ENCODE data around the gene RASSF5. TPM values are rescaled to one million over a fixed set of nuclear protein-coding genes. Genes with fewer than 3 reads are reported as not detected.

Gene RASSF5
- total and polyA plus RNA-seq, 9 of the 15 experiments (the other 6 are each of a cell fraction or from before 2014, with no cell fraction given): 6.1 to 41.0 (median 25.2) TPM

DNA sequence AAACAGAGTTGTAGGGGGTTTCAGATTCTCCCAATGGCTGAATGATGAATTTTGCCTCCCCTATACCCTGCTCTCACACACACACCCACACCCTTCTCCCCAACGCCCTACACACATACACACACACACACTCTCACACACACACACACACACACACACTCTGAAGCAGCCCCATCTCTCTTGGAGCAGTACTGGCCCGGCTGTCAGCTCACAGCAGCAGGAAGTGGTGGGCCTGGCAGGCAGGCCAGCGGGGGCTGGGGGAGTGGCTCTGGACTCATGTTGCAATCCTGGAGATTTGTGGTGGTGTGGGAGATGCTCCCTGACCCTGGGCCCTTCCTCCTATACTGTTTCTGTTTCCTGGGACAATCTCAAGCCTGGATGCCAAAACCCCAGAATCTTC, 34.9 kb upstream of the RASSF5 start (continued):
- no peak for TF ChIP-seq ZBTB40 (IDR thresholded peaks at IDR 0.05)
- TF ChIP-seq ZBTB40 (CRISPR knock-in tag; IDR thresholded peaks at IDR 0.05): no peak
- TF ChIP-seq MBD2 (IDR thresholded peaks at IDR 0.05; ENCODE audit: borderline replicate concordance, low read depth): no peak
- TF ChIP-seq ZNF316 (IDR thresholded peaks at IDR 0.05): no peak
- TF ChIP-seq CBFA2T3 (IDR thresholded peaks at IDR 0.05): no peak
- no peak for TF ChIP-seq PBX2 (CRISPR knock-in tag; IDR thresholded peaks at IDR 0.05; ENCODE audit: low read depth)
- no peak for TF ChIP-seq PBX2 (tag; conservative IDR thresholded peaks at IDR 0.05; ENCODE audit: low read depth)
- TF ChIP-seq ZBTB8A (IDR thresholded peaks at IDR 0.05; ENCODE audit: partially characterized antibody): no peak
- no peak for TF ChIP-seq ZNF253 (CRISPR knock-in tag; conservative IDR thresholded peaks at IDR 0.05)
- TF ChIP-seq, protein P1, sequence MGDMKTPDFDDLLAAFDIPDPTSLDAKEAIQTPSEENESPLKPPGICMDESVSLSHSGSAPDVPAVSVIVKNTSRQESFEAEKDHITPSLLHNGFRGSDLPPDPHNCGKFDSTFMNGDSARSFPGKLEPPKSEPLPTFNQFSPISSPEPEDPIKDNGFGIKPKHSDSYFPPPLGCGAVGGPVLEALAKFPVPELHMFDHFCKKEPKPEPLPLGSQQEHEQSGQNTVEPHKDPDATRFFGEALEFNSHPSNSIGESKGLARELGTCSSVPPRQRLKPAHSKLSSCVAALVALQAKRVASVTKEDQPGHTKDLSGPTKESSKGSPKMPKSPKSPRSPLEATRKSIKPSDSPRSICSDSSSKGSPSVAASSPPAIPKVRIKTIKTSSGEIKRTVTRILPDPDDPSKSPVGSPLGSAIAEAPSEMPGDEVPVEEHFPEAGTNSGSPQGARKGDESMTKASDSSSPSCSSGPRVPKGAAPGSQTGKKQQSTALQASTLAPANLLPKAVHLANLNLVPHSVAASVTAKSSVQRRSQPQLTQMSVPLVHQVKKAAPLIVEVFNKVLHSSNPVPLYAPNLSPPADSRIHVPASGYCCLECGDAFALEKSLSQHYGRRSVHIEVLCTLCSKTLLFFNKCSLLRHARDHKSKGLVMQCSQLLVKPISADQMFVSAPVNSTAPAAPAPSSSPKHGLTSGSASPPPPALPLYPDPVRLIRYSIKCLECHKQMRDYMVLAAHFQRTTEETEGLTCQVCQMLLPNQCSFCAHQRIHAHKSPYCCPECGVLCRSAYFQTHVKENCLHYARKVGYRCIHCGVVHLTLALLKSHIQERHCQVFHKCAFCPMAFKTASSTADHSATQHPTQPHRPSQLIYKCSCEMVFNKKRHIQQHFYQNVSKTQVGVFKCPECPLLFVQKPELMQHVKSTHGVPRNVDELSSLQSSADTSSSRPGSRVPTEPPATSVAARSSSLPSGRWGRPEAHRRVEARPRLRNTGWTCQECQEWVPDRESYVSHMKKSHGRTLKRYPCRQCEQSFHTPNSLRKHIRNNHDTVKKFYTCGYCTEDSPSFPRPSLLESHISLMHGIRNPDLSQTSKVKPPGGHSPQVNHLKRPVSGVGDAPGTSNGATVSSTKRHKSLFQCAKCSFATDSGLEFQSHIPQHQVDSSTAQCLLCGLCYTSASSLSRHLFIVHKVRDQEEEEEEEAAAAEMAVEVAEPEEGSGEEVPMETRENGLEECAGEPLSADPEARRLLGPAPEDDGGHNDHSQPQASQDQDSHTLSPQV (IDR thresholded peaks at IDR 0.05): no peak
- TF ChIP-seq TARDBP (IDR thresholded peaks at IDR 0.05): no peak
- no peak for TF ChIP-seq MCM2 (IDR thresholded peaks at IDR 0.05; ENCODE audit: low read depth)

Measured in K562 (cell line).